HG03039 (cell line): ENCODE data around the gene ACOT9.
"Not testable (repeated sequence)": the region's sequence is repeated elsewhere in the genome, so short reads cannot be mapped to it uniquely, and the experiment has no call there.

Source experiments
- ATAC-seq: cut with Tn5 transposase; IDR thresholded peaks from one replicate; pipeline ENCODE4 v1.9.1; 2021; ENCODE audit warnings: mild to moderate bottlenecking, moderate library complexity; ENCODE audit not compliant: unreplicated experiment

Gene ACOT9

GRCh38 chrX:23742697-23743622 lies at the start of gene ACOT9:
Gene ACOT9, minus strand, starts transcription at chrX:23743276. Its CDS starts 132 bp downstream, at chrX:23743144.
- ATAC-seq, result peak; percentile 99

- ATAC-seq, result no peak
Measured at GRCh38 chrX:23790155-23790497, 47.0 kb upstream of the ACOT9 start.

GRCh38 chrX:23789386-23790154 lies 46.5 kb upstream of the ACOT9 start:
- ATAC-seq, result no peak

- ATAC-seq, result no peak
Measured at GRCh38 chrX:23788946-23789345, 45.9 kb upstream of the ACOT9 start.

- ATAC-seq, result no peak
Measured at GRCh38 chrX:23788521-23788920, 45.4 kb upstream of the ACOT9 start.

- no peak for ATAC-seq
Measured at GRCh38 chrX:23787745-23788118, 44.7 kb upstream of the ACOT9 start.

GRCh38 chrX:23786268-23786815 lies 43.3 kb upstream of the ACOT9 start:
- ATAC-seq, result no peak

GRCh38 chrX:23785580-23785979 lies 42.5 kb upstream of the ACOT9 start:
- no peak for ATAC-seq

GRCh38 chrX:23784470-23785331 lies 41.6 kb upstream of the ACOT9 start:
- ATAC-seq, result no peak

GRCh38 chrX:23783589-23784469 lies 40.8 kb upstream of the ACOT9 start:
- ATAC-seq, result no peak

GRCh38 chrX:23782863-23783588 lies 40.0 kb upstream of the ACOT9 start, which contains the start of gene SAT1:
Gene SAT1, plus strand, starts transcription at chrX:23783173. Its CDS starts 179 bp downstream, at chrX:23783352.
- peak; percentile 93 for ATAC-seq

- ATAC-seq, result no peak
Measured at GRCh38 chrX:23782455-23782854, 39.4 kb upstream of the ACOT9 start.

GRCh38 chrX:23779025-23779424 lies 35.9 kb upstream of the ACOT9 start:
- ATAC-seq, result no peak

- no peak for ATAC-seq
Measured at GRCh38 chrX:23776363-23776762, 33.3 kb upstream of the ACOT9 start.

- ATAC-seq, result peak; percentile 61
Measured at GRCh38 chrX:23773601-23774175, 30.6 kb upstream of the ACOT9 start.

- ATAC-seq, result not testable (repeated sequence)
Measured at GRCh38 chrX:23771086-23771485, 28.0 kb upstream of the ACOT9 start.

GRCh38 chrX:23770142-23770541 lies 27.1 kb upstream of the ACOT9 start:
- no peak for ATAC-seq

GRCh38 chrX:23766650-23767551 lies 23.8 kb upstream of the ACOT9 start:
- ATAC-seq, result no peak
